ENCODE measurements around the gene TCHH.
"Not testable (repeated sequence)": the region's sequence is repeated elsewhere in the genome, so short reads cannot be mapped to it uniquely, and the experiment has no call there.

The TCHH gene

DNA sequence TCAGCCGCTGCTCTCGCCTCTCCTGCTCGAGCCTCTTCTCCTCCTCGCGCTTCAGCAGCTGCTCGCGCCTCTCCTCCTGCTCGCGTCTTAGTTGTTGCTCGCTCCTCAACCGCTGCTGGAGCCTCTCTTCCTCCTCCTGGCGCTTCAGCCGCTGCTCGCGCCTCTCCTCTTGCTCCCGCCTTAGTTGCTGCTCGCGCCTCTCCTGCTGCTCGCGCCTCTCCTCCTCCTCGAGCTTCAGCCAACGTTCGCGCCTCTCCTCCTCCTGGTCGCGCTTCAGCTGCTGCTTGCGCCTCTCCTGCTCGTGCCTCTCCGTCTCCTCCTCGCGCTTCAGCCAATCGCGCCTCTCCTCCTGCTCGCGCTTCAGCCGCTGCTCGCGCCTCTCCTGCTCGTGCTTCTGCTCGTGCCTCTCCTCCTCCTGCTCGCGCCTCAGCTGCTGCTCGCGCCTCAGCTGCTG is 3.7 kb downstream of the TCHH start:
- DNase-seq (ENCODE audit: low read depth in 1 of 2, low spot score in 1 of 2) = no peak

DNA sequence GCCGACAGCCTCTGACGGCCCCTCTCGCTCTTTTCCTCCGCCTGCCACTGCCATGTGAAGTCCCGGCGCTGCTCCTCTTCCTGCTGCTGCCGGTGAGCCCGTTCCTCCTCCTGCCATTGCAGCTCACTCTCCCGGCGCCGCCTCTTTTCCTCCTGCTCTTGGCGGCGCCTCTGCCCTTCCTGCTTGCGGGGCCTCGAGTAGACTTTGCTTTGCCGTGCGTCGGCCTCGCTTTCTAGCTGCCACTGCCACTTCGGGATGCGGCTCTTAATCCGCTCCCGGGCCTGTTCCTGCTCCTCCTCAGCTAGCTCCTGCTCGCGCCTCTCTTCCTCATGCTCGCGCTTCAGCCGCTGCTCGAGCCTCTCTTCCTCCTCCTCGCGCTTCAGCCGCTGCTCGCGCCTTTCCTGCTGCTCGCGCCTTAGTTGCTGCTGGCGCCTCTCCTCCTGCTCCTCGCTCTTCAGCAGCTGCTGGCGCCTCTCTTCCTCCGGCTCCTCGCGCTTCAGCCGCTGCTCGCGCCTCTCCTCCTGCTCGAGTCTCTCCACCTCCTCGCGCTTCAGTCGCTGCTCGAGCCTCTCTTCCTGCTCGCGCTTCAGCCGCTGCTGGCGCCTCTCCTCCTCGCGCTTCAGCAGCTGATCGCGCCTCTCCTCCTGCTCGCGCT is 4.3 kb downstream of the TCHH start:
- DNase-seq (ENCODE audit: low read depth in 1 of 2, low spot score in 1 of 2) = no peak

- no peak for DNase-seq (ENCODE audit: low read depth in 1 of 2, low spot score in 1 of 2)
Measured at GRCh38 chr1:152110365-152110859, 4.8 kb downstream of the TCHH start.

DNA sequence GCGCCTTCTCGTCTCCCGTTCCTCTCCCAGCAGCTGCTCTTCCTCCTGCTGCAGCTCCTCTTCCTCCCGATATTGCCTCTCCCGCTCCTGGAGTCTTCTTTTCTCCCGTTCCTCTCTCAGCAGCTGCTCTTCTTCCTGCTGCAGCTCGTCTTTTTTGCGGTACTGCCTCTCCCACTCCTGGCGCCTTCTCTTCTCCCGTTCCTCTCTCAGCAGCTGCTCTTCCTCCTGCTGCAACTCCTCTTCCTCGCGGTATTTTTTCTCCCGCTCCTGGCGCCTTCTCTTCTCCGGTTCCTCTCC is 5.3 kb downstream of the TCHH start:
- DNase-seq (ENCODE audit: low read depth in 1 of 2, low spot score in 1 of 2) = no peak

- DNase-seq (ENCODE audit: low read depth in 1 of 2, low spot score in 1 of 2) = no peak
Measured at GRCh38 chr1:152109231-152109997, 5.8 kb downstream of the TCHH start.

GRCh38 chr1:152108882-152109222 is 6.4 kb downstream of the TCHH start:
- DNase-seq (ENCODE audit: low read depth in 1 of 2, low spot score in 1 of 2) = no peak

- DNase-seq (ENCODE audit: low read depth in 1 of 2, low spot score in 1 of 2) = no peak
Measured at GRCh38 chr1:152107984-152108881, 7.0 kb downstream of the TCHH start.

DNA sequence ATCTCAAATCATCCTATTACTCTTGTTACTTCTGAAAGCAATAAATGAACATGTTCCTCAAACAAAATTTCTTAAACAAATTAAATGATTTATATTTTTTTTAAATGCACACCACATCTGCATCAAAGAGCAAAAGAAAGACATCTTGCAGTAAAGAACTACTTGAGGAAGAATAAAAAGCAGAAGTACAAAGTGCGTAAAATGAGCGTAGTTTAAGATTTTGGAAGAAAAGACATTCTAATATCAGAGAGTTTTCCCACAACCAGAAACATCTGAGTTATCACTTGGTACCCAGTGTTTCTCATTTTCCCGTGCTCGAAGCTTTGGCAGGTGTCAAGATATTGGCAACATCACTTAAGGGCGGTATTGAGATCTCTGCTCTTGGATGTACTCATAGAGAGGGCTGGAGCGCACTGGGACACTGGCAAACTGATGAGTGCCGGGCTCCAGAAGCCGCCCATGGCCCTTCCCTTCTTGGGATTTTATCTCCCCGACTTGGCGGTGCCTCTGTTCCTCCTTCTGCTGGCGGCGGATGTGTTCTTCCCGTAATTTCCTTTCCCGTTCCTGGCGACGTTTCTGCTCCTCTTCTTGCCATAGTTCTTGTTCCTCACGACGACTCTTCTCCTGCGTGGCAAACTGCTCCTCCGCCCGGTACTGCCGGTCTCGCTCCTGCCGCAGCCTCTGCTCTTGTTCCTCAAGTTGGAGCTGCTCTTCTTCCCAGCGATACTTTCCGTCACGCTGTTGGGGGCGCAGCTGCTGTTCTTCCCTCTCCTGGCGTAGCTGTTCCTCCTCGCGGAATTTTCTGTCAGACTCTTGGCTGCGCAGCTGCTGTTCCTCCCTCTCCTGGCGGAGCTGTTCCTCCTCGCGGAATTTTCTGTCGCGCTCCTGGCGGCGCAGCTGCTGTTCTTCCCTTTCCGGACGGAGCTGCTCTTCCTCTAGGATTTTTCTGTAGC is 7.9 kb downstream of the TCHH start:
- no peak for DNase-seq (ENCODE audit: low read depth in 1 of 2, low spot score in 1 of 2)

- no peak for DNase-seq (ENCODE audit: low read depth in 1 of 2, low spot score in 1 of 2)
Measured at GRCh38 chr1:152104854-152105253, 10.4 kb downstream of the TCHH start.

- DNase-seq (ENCODE audit: low read depth in 1 of 2, low spot score in 1 of 2) = no peak
Measured at GRCh38 chr1:152096931-152097330, 18.3 kb downstream of the TCHH start.

DNA sequence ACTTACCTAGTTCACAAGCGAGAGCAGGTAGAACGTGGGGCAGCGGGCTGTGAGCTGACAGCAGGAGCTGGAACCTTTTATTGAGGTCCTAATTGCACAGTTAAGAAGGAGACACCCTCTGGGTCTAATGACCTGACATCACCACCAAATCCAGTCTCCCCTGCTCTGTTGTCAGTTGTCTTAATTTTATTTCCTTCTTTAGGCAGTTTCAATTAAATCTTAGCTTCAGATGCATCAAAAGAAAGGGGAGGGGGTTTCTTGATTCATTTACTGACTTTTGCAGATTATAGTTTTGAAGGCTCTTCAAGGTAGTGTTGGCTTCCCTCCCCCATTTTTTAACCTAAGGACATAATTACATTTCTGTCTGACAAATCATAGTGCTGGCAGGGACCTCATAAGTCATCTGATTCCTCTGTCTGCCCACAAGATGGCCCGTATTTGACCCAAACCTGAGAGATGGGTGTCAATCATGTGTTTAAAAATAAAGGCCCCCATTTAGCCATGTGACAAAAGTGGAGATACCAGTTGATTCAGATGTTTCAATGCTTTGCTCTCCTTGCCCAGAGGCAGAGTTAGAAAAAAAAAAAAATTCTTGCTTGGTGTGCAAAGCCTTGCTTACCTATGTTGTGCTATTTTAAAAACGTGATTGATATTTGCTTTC is 26.1 kb downstream of the TCHH start, which contains the start of gene TCHHL1:
Gene TCHHL1 (minus strand): TSS at position 51 of the 661 bp plus-strand sequence. CDS start 921 bp downstream, outside the sequence.
- DNase-seq (ENCODE audit: low read depth in 1 of 2, low spot score in 1 of 2) = no peak

DNA sequence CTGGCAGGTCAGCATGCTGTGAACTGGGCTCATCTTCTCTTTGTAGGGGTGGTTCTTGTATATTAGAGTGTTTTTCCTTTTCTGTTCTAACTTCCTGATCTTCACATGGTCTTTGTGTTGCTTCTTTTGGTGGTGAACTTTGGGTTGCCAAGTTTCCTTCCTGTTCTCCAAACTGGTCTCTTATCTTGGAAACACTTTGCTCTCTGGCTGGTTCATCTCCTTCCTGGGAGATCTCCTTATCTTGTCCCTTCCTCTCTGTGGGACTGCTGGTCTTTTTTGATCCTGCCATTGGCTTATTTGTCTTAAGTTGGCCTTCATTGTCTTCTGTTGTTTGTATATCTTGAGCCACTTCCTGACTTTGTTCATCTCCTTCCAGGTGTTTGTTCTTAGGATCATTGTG is 28.5 kb downstream of the TCHH start:
- no peak for DNase-seq (ENCODE audit: low read depth in 1 of 2, low spot score in 1 of 2)

- DNase-seq (ENCODE audit: low read depth in 1 of 2, low spot score in 1 of 2) = no peak
Measured at GRCh38 chr1:152084853-152085252, 30.4 kb downstream of the TCHH start.

DNA sequence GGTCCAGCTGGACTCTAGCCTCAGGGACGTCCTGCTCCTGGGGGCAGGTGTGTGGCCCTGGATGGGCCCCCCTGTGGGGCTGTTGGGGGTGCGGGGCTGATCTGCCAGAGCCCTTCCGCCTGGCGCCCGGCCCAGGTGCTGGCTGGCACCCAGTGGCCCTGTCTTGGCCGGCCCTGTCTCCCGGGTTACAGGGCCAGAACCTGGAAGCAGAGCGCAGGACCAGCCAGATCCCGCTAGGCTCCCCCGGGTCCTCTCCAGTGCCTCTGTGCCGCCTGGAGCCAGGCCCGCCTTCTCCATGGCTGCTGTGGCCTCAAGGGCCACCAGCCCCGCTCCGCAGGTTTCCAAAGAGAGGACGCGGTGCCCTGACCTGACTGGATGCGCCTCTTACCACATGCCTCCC is 34.2 kb downstream of the TCHH start:
- not testable (repeated sequence) for DNase-seq (ENCODE audit: low read depth in 1 of 2, low spot score in 1 of 2)

- DNase-seq (ENCODE audit: low read depth in 1 of 2, low spot score in 1 of 2) = not testable (repeated sequence)
Measured at GRCh38 chr1:152080494-152080893, 34.8 kb downstream of the TCHH start.

GRCh38 chr1:152078831-152079441 is 36.3 kb downstream of the TCHH start:
- no peak for DNase-seq (ENCODE audit: low read depth in 1 of 2, low spot score in 1 of 2)

DNA sequence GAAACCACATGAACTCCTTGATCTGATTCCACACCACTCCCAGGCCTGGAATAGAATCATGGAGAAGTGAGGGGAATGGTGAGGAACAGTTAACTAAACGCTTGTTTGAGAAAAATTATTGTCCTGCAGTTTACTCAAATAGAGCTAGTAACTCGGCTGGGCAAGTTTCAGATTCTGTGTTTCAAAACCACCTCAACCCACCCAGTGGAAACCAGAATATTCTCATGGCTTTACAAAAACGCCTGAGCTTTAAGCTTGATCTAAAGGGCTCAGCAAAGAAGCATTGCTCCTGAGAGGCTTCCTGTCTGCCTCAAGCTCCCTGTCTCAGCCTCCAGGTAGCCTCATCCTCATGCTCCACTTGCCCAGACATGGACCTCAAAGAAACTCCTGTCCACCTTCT is 42.9 kb downstream of the TCHH start:
- no peak for DNase-seq (ENCODE audit: low read depth in 1 of 2, low spot score in 1 of 2)

DNA sequence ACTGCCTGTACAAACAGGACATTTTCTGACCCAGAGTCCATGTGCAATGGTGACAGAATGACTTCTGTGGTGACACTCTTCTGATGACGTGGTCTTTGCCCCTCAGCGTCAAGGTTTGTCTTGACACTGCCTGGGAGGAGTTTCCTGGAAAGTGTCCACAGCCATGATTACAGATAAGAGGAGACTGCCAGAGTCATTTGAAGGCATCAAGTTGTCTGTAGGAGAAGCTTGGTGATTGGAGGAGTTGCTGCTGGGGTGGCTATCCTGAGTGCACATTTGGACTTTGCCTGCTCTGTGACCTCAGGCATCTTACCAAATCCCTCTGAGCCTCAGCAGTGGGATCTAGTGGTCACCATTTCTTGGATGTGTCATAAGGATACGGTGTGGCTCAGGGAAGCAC is 44.1 kb downstream of the TCHH start:
- DNase-seq (ENCODE audit: low read depth in 1 of 2, low spot score in 1 of 2) = no peak

GRCh38 chr1:152067929-152068328 is 47.3 kb downstream of the TCHH start:
- no peak for DNase-seq (ENCODE audit: low read depth in 1 of 2, low spot score in 1 of 2)

DNA sequence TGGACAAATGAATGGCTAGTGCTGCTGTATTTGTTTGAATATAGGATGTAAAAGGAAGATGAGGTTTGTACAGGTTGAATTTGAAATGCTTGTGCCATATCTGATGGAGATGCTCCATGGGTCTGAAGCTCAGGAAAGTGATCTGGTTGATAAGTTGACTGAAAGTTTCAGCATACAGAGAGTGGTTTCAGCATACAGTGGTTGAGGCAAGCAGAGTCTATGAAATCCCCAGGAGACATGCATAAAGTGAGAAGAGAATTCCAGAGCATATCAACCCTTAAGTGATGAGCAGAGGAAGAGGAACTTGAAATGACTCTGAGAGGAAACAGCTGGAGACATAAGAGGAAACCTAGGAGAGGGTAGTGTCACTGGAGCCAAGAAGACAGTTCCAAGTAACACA is 48.1 kb downstream of the TCHH start:
- DNase-seq (ENCODE audit: low read depth in 1 of 2, low spot score in 1 of 2) = no peak
